Measurements from ENCODE around the gene ZNF547.

DNA sequence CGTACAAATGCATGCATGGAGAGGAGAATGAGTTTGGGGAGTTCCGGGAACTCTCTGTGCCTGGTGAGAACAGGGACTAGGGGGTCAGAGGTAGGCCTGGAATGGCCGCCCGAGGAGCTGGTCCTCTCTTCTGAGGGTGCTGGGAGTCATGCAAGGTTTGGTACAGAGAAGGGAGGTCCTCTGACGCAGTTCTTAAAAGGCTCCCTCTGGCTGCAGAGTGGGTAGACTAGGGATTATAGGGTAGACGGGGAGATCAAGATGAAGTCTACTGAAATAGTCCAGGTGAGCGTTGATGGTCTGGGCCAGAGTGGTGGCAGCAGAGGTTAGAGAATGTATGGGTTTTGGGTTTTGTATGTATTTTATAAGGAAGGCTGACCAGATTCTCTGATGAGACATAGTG lies 11.5 kb upstream of the ZNF547 start:
- TF ChIP-seq EP300 (IDR thresholded peaks at IDR 0.05) (no peak), POLR2A (IDR thresholded peaks at IDR 0.05) (no peak)
- TF ChIP-seq, protein P1, sequence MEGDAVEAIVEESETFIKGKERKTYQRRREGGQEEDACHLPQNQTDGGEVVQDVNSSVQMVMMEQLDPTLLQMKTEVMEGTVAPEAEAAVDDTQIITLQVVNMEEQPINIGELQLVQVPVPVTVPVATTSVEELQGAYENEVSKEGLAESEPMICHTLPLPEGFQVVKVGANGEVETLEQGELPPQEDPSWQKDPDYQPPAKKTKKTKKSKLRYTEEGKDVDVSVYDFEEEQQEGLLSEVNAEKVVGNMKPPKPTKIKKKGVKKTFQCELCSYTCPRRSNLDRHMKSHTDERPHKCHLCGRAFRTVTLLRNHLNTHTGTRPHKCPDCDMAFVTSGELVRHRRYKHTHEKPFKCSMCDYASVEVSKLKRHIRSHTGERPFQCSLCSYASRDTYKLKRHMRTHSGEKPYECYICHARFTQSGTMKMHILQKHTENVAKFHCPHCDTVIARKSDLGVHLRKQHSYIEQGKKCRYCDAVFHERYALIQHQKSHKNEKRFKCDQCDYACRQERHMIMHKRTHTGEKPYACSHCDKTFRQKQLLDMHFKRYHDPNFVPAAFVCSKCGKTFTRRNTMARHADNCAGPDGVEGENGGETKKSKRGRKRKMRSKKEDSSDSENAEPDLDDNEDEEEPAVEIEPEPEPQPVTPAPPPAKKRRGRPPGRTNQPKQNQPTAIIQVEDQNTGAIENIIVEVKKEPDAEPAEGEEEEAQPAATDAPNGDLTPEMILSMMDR (IDR thresholded peaks at IDR 0.05): no peak
